PC-3 (cell line): ENCODE results near the gene GATAD2A. TPM values are rescaled to one million over a fixed set of nuclear protein-coding genes. Genes with fewer than 3 reads are reported as not detected.

Source experiments
- ATAC-seq: fragments of 200-7000 bp; cut with Tn5 transposase; 2 replicates; pipeline ENCODE4 v1.9.1; 2020; ENCODE audit warnings: mild to moderate bottlenecking, moderate library complexity
- BruUV-seq: library from RNA; stranded (reverse); fragments of 400-500 nt; replicated peaks from 2 replicates; lab custom pipeline; 2021; lab: Mats Ljungman, UMichigan
- CTCF ChIA-PET: fragments of 300-600 bp; sonication (Branson Sonifier 250); formaldehyde crosslinking; loops from one replicate; lab custom pipeline; 2022; ENCODE audit warnings: antibody characterized with exemption; lab: Charles Lee
- POLR2A ChIA-PET: fragments of 300-600 bp; sonication (Branson Sonifier 250); formaldehyde crosslinking; loops from one replicate; lab custom pipeline; 2022; ENCODE audit warnings: antibody characterized with exemption; ENCODE audit not compliant: unreplicated experiment; lab: Charles Lee
- DNase-seq: peaks from one replicate; pipeline ENCODE4 v3.0.0-alpha.2; 2015
- H2AFZ ChIP-seq: fragments of 300-600 bp; sonication (generic); 2 replicates; pipeline ENCODE4 v1.6.0; 2016; ENCODE audit warnings: antibody characterized with exemption, low read length
- H3F3A ChIP-seq: fragments of 300-600 bp; sonication (generic); one replicate; pipeline ENCODE4 v1.6.0; 2017; ENCODE audit warnings: antibody characterized with exemption, low read length, control low read depth, mild to moderate bottlenecking; ENCODE audit not compliant: unreplicated experiment
- H3K27ac ChIP-seq: fragments of 300-600 bp; sonication (generic); 2 replicates; pipeline ENCODE4 v1.5.1; 2016; ENCODE audit warnings: mild to moderate bottlenecking, low read length
- H3K27me3 ChIP-seq: fragments of 300-600 bp; sonication (generic); 2 replicates; pipeline ENCODE4 v1.6.1; 2016; ENCODE audit warnings: low read length, mixed read lengths
- H3K36me3 ChIP-seq: fragments of 300-600 bp; sonication (generic); 2 replicates; pipeline ENCODE4 v1.6.1; 2016; ENCODE audit warnings: low read depth, mixed run types, low read length, mixed read lengths
- H3K4me1 ChIP-seq: fragments of 300-600 bp; sonication (generic); 2 replicates; pipeline ENCODE4 v1.5.1; 2016; ENCODE audit warnings: low read length; ENCODE audit not compliant: insufficient read depth
- H3K4me2 ChIP-seq: fragments of 300-600 bp; sonication (generic); 2 replicates; pipeline ENCODE4 v1.6.0; 2016; ENCODE audit warnings: low read length
- H3K4me3 ChIP-seq: fragments of 300-600 bp; sonication (generic); 2 replicates; pipeline ENCODE4 v1.5.1; 2016; ENCODE audit warnings: mild to moderate bottlenecking, low read length, mixed read lengths
- H3K79me2 ChIP-seq: fragments of 300-600 bp; sonication (generic); 2 replicates; pipeline ENCODE4 v1.6.1; 2017; ENCODE audit warnings: low read length, mixed read lengths
- H3K9ac ChIP-seq: fragments of 300-600 bp; sonication (generic); 2 replicates; pipeline ENCODE4 v1.6.0; 2016; ENCODE audit warnings: mild to moderate bottlenecking, low read length
- H3K9me2 ChIP-seq: fragments of 300-600 bp; sonication (generic); replicated peaks from 2 replicates; pipeline ENCODE4 v1.6.1; 2016; ENCODE audit warnings: mixed run types, low read length, mixed read lengths
- H3K9me3 ChIP-seq: fragments of 300-600 bp; sonication (generic); 2 replicates; pipeline ENCODE4 v1.6.1; 2016; ENCODE audit warnings: low read length, mixed read lengths
- H4K20me1 ChIP-seq: fragments of 300-600 bp; sonication (generic); 2 replicates; pipeline ENCODE4 v1.6.1; 2016; ENCODE audit warnings: low read length, mixed read lengths
- EZH2 ChIP-seq: fragments of 300-600 bp; sonication (generic); IDR thresholded peaks from one replicate; pipeline ENCODE4 v1.6.1; 2017; ENCODE audit warnings: antibody characterized with exemption, mild to moderate bottlenecking, low read length; ENCODE audit not compliant: unreplicated experiment
- EZH2phosphoT487 ChIP-seq: fragments of 300-600 bp; sonication (generic); IDR thresholded peaks from 2 replicates; pipeline ENCODE4 v1.6.1; 2018; ENCODE audit warnings: mild to moderate bottlenecking, antibody characterized with exemption, low read length, borderline replicate concordance
- intact Hi-C: fragments of 100-400 bp; cut with micrococcal nuclease; formaldehyde crosslinking; loops from 2 replicates; pipeline ENCODE4 v1.9.0; 2023
- total RNA-seq: library from RNA; depleted of rRNA; stranded (reverse); fragments of >200 nt; gene quantifications from 2 replicates; pipeline ENCODE4 v1.2.3, GENCODE V29; 2014
- TF ChIP-seq, protein P1 (sequence below): fragments of 300-600 bp; sonication (generic); conservative IDR thresholded peaks from 2 replicates; pipeline ENCODE4 v1.5.1; 2017; ENCODE audit warnings: antibody characterized with exemption, low read depth, mild to moderate bottlenecking, low read length

GATAD2A gene
- total RNA-seq, 1 experiment from 2014 or later, result 104 TPM

DNA sequence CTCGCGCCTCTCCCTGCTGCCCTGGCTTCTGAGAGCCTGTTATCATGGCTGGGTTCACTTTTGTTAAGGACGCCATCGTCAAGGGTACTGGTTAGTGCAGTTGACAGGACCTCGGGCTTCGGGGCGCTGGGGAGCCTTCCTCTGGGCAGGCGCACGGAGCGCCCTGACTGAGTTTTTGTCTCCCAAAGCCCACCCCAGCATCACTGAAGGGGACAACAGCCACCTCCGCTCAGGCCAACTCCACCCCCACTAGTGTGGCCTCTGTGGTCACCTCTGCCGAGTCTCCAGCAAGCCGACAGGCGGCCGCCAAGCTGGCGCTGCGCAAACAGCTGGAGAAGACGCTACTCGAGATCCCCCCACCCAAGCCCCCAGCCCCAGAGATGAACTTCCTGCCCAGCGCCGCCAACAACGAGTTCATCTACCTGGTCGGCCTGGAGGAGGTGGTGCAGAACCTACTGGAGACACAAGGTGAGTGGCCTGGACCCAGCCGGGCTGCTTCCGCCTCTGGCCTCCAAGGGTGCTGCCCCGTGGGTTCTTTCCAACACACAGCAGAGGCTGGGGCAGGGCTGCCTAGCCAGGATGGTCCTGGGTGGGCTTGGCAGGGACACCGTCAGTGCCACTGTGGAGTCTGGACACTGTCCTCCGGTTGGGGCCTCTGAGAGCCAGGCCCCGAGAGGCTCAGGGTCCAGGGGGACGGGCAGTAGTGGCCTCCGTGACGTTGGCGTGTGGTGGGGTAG lies 92.9 kb downstream of the GATAD2A start:
- Histone ChIP-seq H3K27ac (no peak overlapping the region), H3K4me2 (no peak overlapping the region), H3K27me3 (no peaks in the 10 kb centered on the region), H3K9ac (no peak overlapping the region), H3K4me1 (no peaks in the 10 kb centered on the region), H2AFZ (no peak overlapping the region), H4K20me1 (no peaks in the 10 kb centered on the region), H3K36me3 (peaks cover 36% of the 10 kb centered on the region), H3F3A (no peaks in the 10 kb centered on the region), H3K4me3 (no peak overlapping the region), H3K9me3 (no peaks in the 10 kb centered on the region), H3K9me2 (no peaks in the 10 kb centered on the region), H3K79me2 (no peaks in the 10 kb centered on the region; the same call in 1 of the 2 replicates)
- no TSS peak for BruUV-seq
- ChIA-PET POLR2A (no interaction called here), CTCF (no interaction called here)
- no peak for ATAC-seq
- DNase-seq, result no peak
- intact Hi-C loops, result no loop called here
- TF ChIP-seq, protein P1, sequence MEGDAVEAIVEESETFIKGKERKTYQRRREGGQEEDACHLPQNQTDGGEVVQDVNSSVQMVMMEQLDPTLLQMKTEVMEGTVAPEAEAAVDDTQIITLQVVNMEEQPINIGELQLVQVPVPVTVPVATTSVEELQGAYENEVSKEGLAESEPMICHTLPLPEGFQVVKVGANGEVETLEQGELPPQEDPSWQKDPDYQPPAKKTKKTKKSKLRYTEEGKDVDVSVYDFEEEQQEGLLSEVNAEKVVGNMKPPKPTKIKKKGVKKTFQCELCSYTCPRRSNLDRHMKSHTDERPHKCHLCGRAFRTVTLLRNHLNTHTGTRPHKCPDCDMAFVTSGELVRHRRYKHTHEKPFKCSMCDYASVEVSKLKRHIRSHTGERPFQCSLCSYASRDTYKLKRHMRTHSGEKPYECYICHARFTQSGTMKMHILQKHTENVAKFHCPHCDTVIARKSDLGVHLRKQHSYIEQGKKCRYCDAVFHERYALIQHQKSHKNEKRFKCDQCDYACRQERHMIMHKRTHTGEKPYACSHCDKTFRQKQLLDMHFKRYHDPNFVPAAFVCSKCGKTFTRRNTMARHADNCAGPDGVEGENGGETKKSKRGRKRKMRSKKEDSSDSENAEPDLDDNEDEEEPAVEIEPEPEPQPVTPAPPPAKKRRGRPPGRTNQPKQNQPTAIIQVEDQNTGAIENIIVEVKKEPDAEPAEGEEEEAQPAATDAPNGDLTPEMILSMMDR, result no peak
- TF ChIP-seq EZH2phosphoT487 (no peak), EZH2 (no peak)

DNA sequence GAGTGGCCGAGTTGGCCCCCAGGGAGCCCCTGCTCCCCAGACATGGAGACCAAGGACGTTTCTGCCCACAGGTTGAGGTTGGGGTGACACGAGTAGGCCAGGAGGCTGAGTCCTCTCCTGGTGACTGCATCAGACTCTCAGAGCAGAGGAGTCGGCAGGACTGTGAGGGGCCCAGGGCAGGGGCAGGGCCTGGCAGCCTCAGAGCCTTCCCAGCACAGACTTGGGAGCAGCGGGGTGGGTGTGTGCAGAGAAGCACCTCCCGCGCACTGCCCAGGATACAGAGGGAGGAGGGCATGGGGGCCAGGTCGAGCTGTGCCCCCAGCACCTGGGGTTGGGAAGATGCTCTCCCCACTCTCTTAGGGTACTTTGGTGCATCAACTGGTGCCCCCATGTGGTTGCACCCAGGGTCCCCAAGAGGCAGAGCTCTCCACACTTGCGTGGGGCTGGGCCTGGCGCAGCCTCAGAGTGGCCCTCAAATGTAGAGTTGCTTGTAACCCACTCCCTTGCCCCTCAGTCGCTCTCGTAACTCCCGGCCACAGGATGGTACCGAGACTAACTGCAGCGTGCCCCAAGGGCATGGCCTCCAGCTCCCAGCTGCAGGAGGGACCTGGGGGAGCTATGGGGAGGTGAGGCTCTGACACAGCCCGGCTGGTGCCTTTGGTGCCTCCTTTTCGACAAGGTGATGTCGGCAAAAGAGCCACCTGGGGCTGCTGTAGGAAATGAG lies 94.0 kb downstream of the GATAD2A start:
- H3K4me3 ChIP-seq, result no peak overlapping the region
- no peak overlapping the region for H3K27ac ChIP-seq
- H3K36me3 ChIP-seq, result peaks cover 36% of the 10 kb centered on the region
- H2AFZ ChIP-seq, result no peak overlapping the region
- ATAC-seq (no peak), DNase-seq (no peak)
- no peaks in the 10 kb centered on the region for H3K27me3 ChIP-seq
- no peaks in the 10 kb centered on the region for H3K9me2 ChIP-seq
- no TSS peak for BruUV-seq
- no peak overlapping the region for H3K4me2 ChIP-seq
- H3K79me2 ChIP-seq, result no peaks in the 10 kb centered on the region
- H3F3A ChIP-seq, result no peaks in the 10 kb centered on the region
- ChIA-PET POLR2A (no interaction called here), CTCF (no interaction called here)
- intact Hi-C loops, result no loop called here
- H3K4me1 ChIP-seq, result no peaks in the 10 kb centered on the region
- H4K20me1 ChIP-seq, result no peaks in the 10 kb centered on the region
- no peak overlapping the region for H3K9ac ChIP-seq
- TF ChIP-seq EZH2 (no peak), EZH2phosphoT487 (no peak)
- TF ChIP-seq, protein P1, result no peak
- no peaks in the 10 kb centered on the region for H3K9me3 ChIP-seq
